Stimulated activated CD4-positive, alpha-beta T cell treated with anti-CD3 and anti-CD28 coated beads, Interleukin-1b, Interleukin-23, amount 100 ng/mL, for 48 hours (primary cell): ENCODE data around the gene SLC12A1.
A peak's percentile ranks its signal among the peaks of the same experiment; 100 is the strongest.

Experiments used
- DNase-seq: peaks from one replicate; pipeline ENCODE4 v3.0.0-alpha.2; 2020

The SLC12A1 gene

DNA sequence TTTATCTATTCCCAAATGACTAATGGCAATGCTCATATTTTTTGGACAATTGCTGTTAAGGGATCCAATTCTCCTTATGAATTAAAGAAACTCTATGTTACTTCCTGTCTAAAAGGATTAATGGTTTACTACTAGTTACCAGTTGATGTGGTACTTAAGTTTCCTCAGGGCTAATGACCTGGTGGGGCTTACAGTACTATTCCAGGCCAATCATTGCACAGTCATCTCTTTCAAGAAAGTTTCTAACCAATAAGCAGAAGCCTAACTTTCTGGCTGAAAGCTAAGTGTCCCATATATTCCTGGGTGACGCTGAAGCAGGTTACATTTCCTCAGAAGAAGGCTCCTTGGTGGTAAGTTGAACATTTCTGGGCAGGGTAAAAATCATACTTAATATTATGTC, at the start of gene SLC12A1:
SLC12A1 (plus strand) TSS at position 322 of the 400 bp plus-strand sequence. CDS start 1,418 bp downstream, outside the sequence.
- no peak for DNase-seq

DNA sequence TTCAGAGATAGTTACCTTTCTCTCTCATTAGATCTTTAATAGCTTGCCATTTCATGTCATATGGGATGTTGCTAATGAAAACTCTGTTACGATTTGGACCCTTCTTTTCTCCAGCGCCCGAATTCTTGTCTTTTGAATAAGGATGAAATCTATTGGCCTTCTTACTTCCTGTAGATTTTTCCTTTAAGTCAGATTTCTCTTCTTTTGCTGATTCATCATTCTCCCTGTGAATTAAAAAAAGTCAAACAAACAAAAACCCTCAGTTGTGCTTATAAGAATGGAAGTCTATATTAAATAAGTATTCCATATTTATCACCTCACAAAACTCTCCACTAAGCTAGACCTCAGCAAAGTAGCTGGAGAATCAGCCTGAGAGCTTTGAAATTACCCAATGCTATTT, 37.5 kb upstream of the SLC12A1 start:
- no peak for DNase-seq

DNA sequence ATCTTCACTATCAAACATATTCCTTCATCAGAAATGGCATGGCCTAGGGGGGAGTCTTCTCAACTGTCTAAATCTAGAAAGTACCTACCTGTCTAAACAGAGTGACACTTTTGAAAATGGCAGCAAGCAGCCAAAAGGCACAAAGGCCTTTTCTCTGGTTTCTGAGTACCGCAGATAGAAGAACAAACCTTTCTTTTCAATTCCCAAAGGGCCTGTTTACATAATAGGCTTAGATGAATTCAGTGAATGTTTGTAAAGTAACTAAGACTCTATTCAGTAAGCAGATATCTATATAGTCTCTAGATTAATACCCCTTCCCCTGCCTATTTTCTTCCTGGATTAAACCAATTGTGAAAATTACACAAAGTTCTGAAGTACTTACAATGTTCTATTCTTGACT, 35.1 kb upstream of the SLC12A1 start:
- DNase-seq: no peak

DNA sequence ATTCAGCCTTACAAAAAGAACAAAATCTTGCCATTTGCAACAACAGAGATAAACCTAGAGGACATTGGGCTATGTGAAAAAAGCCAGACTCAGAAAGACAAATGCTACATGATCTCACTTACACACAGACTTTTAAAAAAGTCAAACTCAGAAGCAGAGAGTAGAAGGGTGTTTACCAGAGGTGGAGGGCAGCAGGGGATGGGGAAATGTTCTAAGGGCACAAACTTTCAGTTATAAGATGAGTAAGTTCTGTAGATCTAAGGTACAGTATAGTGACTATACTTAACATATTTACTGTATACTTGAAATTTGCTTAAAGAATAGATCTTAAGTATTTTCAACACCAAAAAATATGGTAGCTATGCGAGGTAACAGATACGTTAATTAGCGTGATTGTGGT, 31.0 kb upstream of the SLC12A1 start:
- no peak for DNase-seq

DNA sequence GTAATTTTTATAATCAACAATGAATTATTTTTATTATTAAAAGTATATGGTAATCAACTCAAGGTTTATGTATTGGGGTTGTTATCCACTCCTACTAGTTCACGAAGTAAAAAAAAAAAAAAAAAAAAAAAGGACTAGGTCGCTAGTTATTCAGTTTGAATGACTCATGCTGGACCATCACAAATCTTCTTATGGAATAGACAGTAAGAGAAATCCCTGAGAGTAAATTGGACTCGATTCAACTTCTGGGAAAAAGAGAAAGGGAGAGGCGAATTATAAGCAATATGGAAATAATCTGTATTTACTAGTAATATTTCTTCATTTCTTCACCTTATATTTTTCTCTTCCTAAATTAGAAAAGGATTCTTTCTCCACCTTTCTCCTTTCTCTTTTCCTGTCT, 30.0 kb upstream of the SLC12A1 start:
- no peak for DNase-seq

DNA sequence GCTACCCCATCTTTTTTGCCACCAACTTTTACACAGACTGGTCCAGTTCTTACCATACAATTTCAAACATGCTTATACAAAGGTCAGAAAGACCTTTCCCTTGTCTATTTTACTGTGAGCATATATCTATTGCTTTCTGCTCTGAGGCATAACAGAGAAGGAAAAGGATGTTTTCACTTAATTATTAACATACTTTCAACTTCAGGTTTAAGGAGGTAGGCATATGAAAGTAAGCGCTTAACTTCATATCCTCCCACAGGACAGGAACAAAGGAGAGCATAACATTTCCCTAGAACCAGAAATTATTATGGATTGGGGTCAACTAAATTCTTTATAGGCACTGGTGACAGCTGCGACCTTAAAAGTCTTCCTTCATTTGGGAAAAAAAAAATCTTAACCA, 29.1 kb upstream of the SLC12A1 start:
- no peak for DNase-seq

DNA sequence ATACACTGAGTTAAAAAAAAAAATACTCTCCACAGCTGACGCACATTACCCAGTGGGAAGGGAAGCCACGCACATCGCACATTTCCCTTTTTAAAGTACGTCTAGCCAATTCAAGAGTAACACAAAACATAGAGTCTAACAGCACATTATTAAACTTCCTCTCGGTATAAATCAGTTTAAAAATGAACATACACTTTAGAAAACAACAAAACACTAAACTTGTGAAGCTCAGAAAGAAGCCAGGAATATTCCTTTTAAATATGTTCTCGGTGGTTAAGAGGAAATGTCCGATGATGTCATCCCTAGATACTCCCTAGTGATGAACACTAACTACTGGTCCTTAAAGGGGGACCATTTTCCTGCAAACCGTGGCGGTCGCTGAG, 28.7 kb upstream of the SLC12A1 start:
- DNase-seq: no peak

DNA sequence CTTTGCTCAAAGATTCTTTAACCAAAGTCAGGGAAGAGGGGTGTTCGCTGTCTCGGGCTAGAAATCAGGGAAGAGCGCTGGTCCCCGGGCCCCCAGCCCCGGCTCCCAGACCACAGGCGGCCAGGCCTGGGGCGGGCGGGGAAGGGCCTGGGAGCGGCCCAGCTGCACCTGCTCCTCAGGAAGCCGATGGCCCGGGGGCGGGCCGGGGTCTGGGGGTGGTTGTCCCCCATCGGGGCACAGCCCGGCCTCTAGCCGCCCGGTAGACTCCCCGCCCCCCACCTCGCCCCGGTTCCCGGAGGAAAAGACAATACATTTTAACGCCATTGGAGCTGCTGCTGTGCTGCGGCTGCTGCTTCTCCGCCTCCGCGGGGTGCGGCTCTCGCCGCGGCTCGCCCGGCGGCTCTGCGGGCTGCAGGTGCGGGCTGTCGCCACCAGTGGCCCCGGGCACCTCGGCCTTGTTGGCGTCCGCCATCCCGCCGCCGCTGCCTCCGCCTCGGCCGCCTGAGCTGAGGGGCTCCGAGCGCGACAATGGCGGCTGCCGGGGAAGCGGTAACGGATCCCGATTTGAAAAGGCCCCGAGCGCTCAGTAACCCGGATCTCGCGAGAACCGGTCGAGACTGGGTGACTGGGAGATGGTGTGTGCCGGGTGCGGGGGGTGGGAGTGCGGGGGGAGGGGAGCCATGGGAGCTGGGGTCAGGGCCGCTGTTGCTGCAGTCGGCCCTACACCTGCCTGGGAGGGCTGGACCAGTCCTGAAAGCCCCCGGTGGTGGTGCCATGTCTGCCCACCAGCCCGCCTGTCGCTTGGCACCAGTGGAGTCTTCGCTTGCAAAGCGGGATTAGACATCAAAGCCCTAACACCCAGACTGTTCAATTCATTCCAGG, 28.1 kb upstream of the SLC12A1 start, which contains the start of gene MYEF2:
MYEF2 (minus strand) TSS at position 530 of the 882 bp plus-strand sequence; CDS start at position 472, 58 bp downstream.
- DNase-seq: peak; percentile 80

DNA sequence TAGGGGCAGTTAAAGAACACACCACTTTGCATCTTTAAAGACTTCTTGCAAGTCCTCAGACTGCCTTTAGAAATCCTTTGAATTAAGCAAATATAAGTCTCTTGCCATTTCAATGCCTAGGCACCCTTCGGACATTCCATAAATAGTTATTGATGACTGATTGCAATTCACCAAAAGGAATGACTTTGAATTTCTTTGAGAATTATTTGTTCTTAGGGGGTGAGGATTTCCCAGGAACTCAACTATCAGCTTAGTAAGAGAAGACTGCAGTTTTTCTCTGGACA, 27.5 kb upstream of the SLC12A1 start:
- DNase-seq: no peak

DNA sequence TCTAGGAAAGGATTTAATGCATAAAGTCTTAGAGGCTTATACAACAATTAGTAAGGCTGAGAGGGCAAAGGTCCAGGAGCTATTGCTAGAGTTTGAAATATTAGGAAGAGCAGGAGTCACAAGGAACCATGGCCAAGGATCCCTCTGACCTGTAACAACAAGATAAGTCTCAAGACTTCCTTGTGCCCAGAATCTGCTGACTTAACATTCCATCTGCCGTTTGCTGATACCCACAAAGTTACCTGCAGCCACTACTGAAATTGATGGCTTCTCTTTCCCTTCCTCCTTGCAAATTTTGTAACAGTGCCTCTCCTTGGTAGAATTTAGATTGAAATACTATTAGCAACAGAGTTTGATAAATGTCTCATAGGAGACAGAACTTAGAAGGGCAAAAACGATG, 23.4 kb upstream of the SLC12A1 start:
- DNase-seq: no peak

DNA sequence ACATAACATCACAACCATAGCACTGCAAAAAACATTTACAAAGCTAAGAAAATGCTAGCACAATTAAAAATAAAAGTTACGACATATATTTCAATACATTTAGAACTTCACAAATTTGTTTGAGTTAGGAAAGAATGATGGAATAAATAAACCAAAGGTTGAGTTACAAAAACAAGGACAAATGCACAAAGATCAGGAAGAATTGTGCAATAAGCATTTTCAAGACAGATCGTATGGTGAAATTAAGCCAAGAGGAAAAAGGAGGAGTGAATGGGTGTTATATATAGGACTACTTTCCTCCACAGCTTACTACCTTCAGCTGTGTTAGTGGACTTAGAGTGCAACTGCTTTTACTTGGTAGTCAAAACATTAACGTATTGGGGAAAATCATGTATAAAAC, 20.6 kb upstream of the SLC12A1 start:
- no peak for DNase-seq

DNA sequence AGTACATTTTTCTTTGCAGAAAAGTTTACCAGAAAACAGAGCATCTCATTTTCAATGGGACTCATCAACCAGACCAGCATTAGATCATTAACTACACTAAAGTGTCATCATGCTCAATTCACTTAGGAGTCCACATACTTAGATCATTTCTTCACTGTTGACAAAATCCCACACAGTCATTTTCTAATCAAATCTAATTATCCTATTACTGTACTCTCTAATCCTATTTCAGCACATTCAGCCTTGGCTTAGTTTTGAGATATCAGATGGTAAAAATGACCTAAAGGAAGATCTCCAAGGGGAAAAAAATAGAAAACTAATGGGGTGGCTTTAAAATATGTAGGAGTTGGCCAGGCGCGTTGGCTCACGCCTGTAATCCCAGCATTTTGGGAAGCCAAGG, 19.8 kb upstream of the SLC12A1 start:
- DNase-seq: no peak

DNA sequence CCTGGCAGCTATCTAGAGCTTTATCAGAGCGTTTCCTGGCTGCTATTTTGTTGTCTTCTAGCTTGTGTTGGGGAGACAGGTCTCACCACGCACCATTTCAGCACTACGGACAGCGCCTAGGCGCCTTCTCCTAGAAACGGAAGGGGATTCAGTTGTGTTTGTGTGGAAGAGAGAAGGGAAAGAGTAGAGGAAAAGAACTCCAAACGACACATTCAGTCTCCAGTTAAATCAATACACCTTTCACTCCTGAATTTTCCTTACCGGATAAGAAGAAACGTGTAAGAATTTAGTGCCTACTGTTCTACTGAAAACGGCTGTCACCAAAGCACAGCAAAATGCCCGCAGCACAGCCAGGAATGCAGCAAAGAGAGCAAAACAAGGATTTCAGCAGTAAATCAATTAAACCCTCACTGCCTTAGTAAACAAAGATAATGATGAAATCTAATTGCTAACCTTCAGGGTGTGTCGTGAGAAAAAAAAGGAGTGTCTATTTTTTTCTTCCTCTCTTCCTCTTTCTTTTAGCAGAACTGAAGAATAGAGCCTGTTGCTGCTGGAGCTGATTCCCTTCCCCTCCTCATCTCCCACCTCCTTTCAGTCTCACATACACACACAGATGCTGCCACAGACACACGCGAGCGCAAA, 15.0 kb upstream of the SLC12A1 start:
- DNase-seq: peak; percentile 27

DNA sequence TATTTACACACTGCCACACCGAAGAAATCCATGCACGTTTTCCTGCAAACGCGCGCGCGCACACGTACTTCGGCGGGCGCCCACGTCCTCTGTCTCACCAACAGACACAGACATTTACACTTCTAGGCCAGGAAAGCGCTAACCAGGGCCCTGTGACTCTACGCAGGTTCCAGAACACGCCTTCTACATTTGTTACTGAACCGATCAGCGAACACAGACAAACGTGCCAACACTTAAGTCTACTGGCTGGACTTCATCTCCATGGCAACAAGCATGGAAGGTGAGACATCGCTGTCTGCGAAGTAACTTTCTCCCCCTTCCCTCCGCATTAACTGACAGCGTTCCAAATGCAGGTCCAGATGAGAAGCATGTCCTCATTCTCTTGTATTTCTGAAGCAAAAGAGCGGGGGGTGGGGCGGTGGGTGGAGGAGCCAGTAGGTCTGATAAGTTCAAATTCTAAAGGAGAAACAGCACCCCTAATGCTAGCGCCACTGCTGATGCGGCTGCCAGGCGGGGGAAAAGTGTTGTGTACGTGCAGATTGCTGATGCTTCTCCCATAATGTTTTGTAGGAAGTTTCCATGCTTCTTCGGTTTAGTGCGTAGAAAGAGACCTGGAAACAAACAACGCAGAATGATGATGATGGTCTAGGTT, 14.4 kb upstream of the SLC12A1 start, which contains the start of gene CTXN2:
CTXN2 (plus strand) TSS at position 92 of the 652 bp plus-strand sequence. CDS start 9,636 bp downstream, outside the sequence.
- no peak for DNase-seq

DNA sequence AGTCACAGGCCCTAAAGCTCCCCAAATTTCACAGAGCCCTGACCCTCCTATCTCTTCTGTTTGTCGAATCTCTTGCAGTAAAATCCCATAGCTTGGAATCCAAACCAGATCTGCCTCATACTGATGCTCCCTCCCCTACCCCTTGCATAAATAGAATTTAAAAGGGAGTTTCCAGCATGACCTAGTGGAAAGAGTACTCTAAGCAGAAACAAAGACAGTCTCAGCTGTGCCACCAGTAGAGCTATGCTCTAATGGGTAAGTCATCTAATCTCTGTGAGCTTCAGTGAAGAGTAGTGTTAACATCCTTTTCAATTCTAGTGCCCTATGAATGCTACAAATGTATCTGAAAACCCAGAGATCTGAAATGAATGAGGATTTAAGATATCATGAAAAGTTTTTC, 4.0 kb upstream of the SLC12A1 start:
- no peak for DNase-seq

DNA sequence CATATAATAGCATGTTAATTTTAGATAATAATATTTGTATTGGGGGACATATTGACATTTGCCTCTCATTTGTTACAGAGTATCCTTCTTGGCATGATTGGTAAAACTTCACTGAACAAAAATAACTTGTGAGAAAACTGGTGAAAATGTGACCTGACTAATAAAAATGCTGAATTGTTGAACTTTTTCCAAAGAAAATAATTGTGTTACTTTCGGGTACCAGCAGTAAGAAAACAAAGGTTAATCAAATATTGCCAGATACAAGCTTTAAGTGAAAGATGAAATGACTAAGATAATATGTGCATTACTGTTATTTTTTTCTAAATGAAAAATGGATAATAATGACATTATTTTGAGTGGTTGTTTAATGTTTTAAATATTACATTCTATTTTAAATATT, 15.2 kb downstream of the SLC12A1 start:
- no peak for DNase-seq

DNA sequence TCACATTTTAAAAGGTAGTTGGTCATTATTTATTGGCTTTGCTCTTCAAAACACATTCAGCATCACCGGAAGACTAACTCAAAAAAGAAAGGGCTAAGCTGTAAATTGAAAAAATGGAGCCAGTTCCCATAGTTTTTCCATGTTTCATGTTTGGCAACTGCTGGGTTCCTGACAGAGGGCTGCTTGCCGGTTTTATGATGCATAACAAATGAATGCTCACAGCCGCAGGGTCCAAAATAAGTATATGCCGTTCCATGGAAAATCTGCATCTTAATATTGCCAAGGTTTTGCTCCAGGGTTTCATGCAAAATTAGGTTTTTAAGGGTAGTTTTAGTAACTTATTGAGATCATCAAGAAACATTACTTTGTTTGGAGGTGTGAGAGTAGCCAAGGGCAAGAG, 15.8 kb downstream of the SLC12A1 start:
- DNase-seq: no peak

DNA sequence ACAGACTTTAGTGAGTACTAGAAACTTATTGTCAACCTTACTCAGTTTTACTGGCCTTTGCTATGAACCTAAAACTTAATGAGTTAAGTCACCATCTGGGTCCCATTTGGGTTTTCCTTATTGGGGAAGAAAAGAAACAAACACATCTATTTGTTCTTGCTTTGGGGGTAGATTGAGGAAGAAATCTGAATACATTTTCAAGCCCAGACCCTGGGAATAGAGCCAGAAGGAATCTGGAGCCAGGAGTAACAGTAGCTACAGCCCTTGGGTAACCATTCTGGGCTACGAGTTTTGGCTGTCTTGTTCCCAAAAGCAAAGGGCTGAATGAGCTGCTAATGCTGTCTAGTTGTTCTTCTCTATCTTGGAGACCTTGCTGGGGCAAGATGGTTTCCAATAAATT, 16.5 kb downstream of the SLC12A1 start:
- no peak for DNase-seq

DNA sequence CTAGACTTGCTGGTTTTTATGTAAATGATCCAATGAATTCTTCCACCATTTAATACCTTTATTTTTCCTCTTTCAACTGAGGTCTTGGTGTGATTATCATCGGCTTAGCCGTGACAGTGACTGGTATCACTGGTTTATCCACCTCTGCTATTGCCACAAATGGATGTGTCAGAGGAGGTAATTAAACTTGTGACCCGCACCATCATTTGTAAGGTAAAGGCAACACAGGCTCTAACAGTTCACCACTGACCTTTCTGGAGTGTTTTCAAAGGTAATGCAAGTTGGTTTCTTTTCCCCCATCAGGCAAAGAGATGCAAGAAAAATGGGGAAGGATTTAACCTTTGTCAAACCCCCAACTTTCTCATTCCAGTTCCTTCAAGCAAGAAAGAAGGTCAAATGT, 19.7 kb downstream of the SLC12A1 start:
- no peak for DNase-seq

DNA sequence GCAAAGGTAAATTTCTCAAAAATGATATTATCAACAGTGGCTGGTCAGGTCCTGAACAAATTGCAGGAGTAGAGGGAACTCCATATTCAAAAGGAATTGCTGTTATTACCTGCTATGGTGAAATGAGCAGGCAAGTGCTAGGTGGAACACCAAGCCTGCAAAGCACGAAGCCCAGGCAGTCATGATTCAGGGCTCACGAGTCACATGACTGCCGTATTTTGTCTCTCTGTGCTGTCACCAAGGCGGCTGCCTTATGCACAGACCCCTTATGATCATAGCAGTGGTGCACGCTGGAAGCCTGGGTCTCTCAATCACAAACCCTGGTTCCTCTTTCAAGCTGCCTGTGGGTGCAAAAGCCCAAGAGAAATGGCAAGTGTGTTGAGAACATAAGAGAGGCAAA, 24.4 kb downstream of the SLC12A1 start:
- no peak for DNase-seq

DNA sequence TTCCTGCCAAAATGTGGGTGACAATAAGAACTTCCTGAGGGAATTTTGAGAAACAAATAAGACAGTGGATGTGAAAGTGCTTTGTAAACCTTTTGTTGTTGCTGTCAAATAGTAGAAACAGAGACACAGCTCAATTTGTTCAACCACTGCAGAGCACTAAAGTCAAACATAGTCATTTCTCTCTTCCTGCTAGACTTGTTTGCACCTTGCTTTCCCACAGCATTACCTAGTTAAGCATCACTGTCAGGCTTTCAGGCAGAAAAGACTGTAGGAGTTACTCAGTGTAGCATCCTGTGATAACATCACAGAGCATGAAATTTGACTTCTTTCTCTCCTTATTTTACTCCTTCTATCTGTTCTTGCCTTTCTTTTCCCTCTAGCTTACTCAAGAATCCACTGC, 27.1 kb downstream of the SLC12A1 start:
- no peak for DNase-seq

DNA sequence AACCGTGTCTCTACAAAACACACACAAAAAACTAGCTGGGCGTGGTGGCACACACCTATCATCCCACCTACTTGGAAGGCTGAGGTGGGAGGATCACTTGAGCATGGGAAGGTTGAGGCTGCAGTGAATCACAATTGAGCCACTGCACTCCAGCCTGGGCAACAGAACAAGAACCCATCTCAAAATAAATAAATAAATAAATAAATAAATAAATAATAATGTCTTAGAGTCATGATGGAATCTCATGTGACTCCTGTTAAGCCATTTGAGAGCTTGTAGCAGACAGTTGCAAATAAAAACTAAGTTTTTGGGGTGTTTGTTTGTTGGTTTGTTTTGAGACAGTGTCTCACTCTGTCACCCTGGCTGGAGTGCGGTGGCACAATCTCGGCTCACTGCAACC, 33.2 kb downstream of the SLC12A1 start:
- no peak for DNase-seq

DNA sequence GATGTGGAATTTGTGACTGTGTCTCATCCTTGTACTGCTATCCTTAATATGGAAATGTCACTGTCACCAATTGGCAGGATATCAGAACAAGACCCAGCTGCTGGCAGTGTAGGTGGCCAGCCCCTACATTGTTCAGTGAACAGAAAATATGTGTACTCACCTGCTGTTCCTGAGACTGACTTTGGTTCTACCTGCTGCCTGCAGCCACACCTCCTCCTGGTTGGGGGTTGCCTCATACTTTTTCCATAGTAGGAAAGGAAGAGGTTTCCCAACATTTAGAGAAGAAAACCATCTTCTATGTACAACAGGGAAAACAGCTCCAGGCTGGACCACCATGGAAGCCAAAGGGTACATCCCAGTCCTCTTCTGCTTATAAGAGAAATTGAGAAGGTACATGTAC, 35.9 kb downstream of the SLC12A1 start:
- no peak for DNase-seq

DNA sequence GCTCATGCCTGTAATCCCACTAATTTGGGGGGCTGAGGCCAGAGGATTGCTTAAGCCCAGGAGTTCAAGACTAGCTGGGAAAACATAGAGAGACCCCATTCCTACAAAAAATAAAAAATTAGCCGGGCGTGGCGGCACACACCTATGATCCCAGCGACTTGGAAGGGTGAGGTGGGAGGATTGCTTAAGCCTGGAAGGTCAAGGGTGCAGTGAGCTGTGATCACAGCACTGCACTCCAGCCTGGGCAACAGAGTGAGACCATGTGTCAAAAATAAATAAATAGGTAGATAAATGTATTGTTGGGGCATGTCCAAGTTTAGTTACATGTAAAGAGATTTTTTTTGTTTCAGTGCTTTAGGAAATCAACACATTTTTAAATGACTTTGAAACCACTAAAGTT, 36.4 kb downstream of the SLC12A1 start:
- DNase-seq: no peak
